Keratinocyte (primary cell): ENCODE data around the gene SYCN.

Experiments
- CTCF ChIP-seq, 3 experiments: IDR thresholded peaks in 1 of 3; conservative IDR thresholded peaks in 1 of 3; optimal IDR thresholded peaks in 1 of 3; 2 replicates in 2 of 3; 3 replicates in 1 of 3; pipeline versions ENCODE3 to v1.5.1; 2011; ENCODE audit warnings: low read length in 3 of 3, mild to moderate bottlenecking in 3 of 3, moderate library complexity in 2 of 3, control low read depth in 1 of 3, inconsistent platforms in 1 of 3; ENCODE audit not compliant: insufficient read depth in 2 of 3; ENCODE audit errors: extremely low read depth in 1 of 3
- EZH2 ChIP-seq: IDR thresholded peaks from one replicate; pipeline ENCODE4 v1.6.1; 2012; ENCODE audit warnings: inconsistent platforms, mild to moderate bottlenecking, low read length, moderate library complexity

- TF ChIP-seq CTCF (optimal IDR thresholded peaks at IDR 0.05 in 1 of 3, IDR thresholded peaks at IDR 0.05 in 1 of 3, conservative IDR thresholded peaks at IDR 0.05 in 1 of 3; ENCODE audit: extremely low read depth in 1 of 3, insufficient read depth in 2 of 3, low read length in 3 of 3) (no peak), EZH2 (no peak)
These were observed 36.4 kb downstream of the SYCN start for GRCh38 chr19:39167461-39168257.
